K562 (cell line): ENCODE measurements around the gene CDKN2C. TPM values are rescaled to one million over a fixed set of nuclear protein-coding genes. Genes with fewer than 3 reads are reported as not detected.
A peak's percentile ranks its signal among the peaks of the same experiment; 100 is the strongest.

Experiments
- BRD9 ChIP-seq: fragments of 450-650 bp; IDR thresholded peaks from 2 replicates; pipeline ENCODE4 v1.6.1; 2018; ENCODE audit warnings: low read depth; ENCODE audit not compliant: partially characterized antibody
- CHD1 ChIP-seq: fragments of 200-600 bp; sonication (generic); IDR thresholded peaks from one replicate; pipeline ENCODE4 v1.6.1; 2012; ENCODE audit warnings: mild to moderate bottlenecking, moderate library complexity, low read length, inconsistent platforms
- MEF2D ChIP-seq: conservative IDR thresholded peaks from 2 replicates; pipeline ENCODE4 v1.6.1; 2016; ENCODE audit warnings: low read depth, missing genetic modification characterization, missing compliant biosample characterization
- NR4A1 ChIP-seq, 2 experiments: fragments of 250-450 bp in 1 of 2; fragments of 450-650 bp in 1 of 2; sonication (Bioruptor Pico) in 1 of 2; IDR thresholded peaks; 2 replicates each; pipeline versions ENCODE4 v1.4.0 to v1.6.1; 2016 to 2020; ENCODE audit warnings: mild to moderate bottlenecking in 2 of 2, missing compliant biosample characterization in 1 of 2, missing genetic modification characterization in 1 of 2, moderate library complexity in 1 of 2
- PHB2 ChIP-seq: fragments of 450-650 bp; IDR thresholded peaks from 2 replicates; pipeline ENCODE4 v1.6.1; 2017; ENCODE audit warnings: low read depth
- POU5F1 ChIP-seq: fragments of 150-350 bp; IDR thresholded peaks from 2 replicates; pipeline ENCODE4 v1.6.1; 2014; ENCODE audit warnings: borderline replicate concordance, low read length, low read depth, mild to moderate bottlenecking; ENCODE audit not compliant: partially characterized antibody
- RBM15 ChIP-seq: fragments of 200-400 bp; formaldehyde crosslinking; IDR thresholded peaks from 2 replicates; pipeline ENCODE4 v1.6.1; 2018; ENCODE audit warnings: mild to moderate bottlenecking, low read length, moderate library complexity; ENCODE audit not compliant: insufficient read depth
- RHOXF2B ChIP-seq: fragments of 250-450 bp; sonication (Bioruptor Pico); conservative IDR thresholded peaks from 2 replicates; pipeline ENCODE4 v1.5.1; 2021
- SMAD2 ChIP-seq: fragments of 150-350 bp; IDR thresholded peaks from 2 replicates; pipeline ENCODE4 v1.6.1; 2014; ENCODE audit warnings: low read depth, mild to moderate bottlenecking, low read length
- SMARCC2 ChIP-seq: fragments of 450-650 bp; IDR thresholded peaks from 2 replicates; pipeline ENCODE4 v1.6.1; 2017; ENCODE audit warnings: antibody characterized with exemption, moderate library complexity, mild to moderate bottlenecking, low read depth
- SP1 ChIP-seq: sonication (generic); formaldehyde crosslinking; IDR thresholded peaks from 2 replicates; pipeline ENCODE4 v1.8.1; 2022; ENCODE audit warnings: mild to moderate bottlenecking, missing genetic modification reagents
- SRSF7 ChIP-seq: fragments of 200-400 bp; formaldehyde crosslinking; optimal IDR thresholded peaks from 2 replicates; pipeline ENCODE3; 2017; ENCODE audit warnings: mild to moderate bottlenecking, low read depth, low read length
- polyA plus RNA-seq, 8 experiments: library from polyadenylated mRNA; depleted of rRNA in 4 of 8; stranded (reverse) in 5 of 8; unstranded in 3 of 8; fragments of >200 nt; fragmentation: Nextera tagmentation in 2 of 8; fragmentation: Illumina TruSeq in 1 of 8; extraction: Ambion mirVana in 2 of 8; extraction: Trizol in 1 of 8; gene quantifications; 2 replicates each; pipeline versions ENCODE4 v1.2.1 to v1.2.3, GENCODE V29; 2011 to 2014; ENCODE audit warnings: inconsistent platforms in 1 of 8, missing spikeins in 1 of 8
- total RNA-seq, 7 experiments: library from RNA; depleted of rRNA in 6 of 7; stranded (reverse); fragments of >200 nt in 6 of 7; fragmentation: Illumina TruSeq in 2 of 7; extraction: Trizol in 2 of 7; gene quantifications; 2 replicates each; pipeline versions ENCODE4 v1.2.1 to v1.2.3, GENCODE V29; 2011 to 2021; ENCODE audit warnings: low replicate concordance in 1 of 7
- TF ChIP-seq, protein P1 (sequence below): sonication (generic); formaldehyde crosslinking; IDR thresholded peaks from 2 replicates; pipeline ENCODE4 v1.8.0; 2022; ENCODE audit warnings: mild to moderate bottlenecking, missing genetic modification reagents
- TF ChIP-seq, protein P2 (sequence below), 2 experiments: fragments of 450-650 bp; conservative IDR thresholded peaks; 2 replicates each; pipeline ENCODE4 v1.6.1; 2017; ENCODE audit warnings: mild to moderate bottlenecking in 2 of 2, moderate library complexity in 2 of 2
- TF ChIP-seq, protein P3 (sequence below), 2 experiments: IDR thresholded peaks; 2 replicates each; pipeline ENCODE4 v1.6.1; 2011; ENCODE audit warnings: borderline replicate concordance in 1 of 2, control low read depth in 1 of 2, low read depth in 1 of 2, low read length in 1 of 2, mild to moderate bottlenecking in 1 of 2, mixed read lengths in 1 of 2, moderate library complexity in 1 of 2; ENCODE audit not compliant: insufficient read depth in 1 of 2, insufficient read length in 1 of 2, poor library complexity in 1 of 2, severe bottlenecking in 1 of 2; ENCODE audit errors: extremely low read depth in 1 of 2
- TF ChIP-seq, protein P4 (sequence below): fragments of 450-650 bp; IDR thresholded peaks from 2 replicates; pipeline ENCODE4 v1.6.1; 2016; ENCODE audit warnings: borderline replicate concordance
- TF ChIP-seq, protein P5 (sequence below): fragments of 250-450 bp; sonication (Bioruptor Pico); IDR thresholded peaks from 2 replicates; pipeline ENCODE4 v1.4.0; 2020

Gene CDKN2C
- total and polyA plus RNA-seq, 9 of the 15 experiments (the other 6 are each of a cell fraction or from before 2014, with no cell fraction given): 11.9 to 74.3 (median 45.9) TPM

DNA sequence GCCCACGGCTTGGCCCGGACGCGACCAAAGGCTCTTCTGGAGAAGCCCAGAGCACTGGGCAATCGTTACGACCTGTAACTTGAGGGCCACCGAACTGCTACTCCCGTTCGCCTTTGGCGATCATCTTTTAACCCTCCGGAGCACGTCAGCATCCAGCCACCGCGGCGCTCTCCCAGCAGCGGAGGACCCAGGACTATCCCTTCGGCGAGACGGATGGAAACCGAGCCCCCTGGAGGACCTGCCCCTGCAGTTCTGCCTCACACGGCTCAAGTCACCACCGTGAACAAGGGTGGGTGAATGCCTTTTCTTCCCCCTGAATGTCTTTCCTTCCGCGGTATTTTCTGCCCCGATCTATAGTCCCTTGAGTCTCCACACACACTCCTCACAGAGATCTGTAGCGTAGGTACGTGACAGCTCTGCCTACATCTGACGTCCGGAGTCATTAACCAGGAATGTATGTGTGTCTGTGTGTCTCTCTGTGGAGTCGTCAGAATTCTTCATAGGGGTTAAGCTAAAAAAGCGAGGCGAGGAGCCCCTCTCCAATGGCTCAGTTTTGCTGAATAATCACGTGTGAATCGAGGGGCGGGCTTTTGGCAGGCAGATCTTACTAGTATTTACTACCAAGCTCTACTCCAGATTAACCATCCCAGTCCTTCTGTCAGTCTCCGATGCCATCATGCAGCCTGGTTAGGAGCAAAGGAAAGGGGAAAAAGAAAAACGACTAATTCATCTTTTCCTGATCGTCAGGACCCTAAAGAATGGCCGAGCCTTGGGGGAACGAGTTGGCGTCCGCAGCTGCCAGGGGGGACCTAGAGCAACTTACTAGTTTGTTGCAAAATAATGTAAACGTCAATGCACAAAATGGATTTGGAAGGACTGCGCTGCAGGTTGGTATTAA lies at the start of gene CDKN2C (continued):
- TF ChIP-seq, protein P1, sequence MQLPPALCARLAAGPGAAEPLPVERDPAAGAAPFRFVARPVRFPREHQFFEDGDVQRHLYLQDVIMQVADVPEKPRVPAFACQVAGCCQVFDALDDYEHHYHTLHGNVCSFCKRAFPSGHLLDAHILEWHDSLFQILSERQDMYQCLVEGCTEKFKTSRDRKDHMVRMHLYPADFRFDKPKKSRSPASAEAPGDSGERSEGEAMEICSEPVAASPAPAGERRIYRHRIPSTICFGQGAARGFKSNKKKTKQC: no peak
- no peak for TF ChIP-seq RBM15
- no peak for TF ChIP-seq SP1 (CRISPR knock-in tag)
- no peak for TF ChIP-seq PHB2
- peak; percentile 92 for TF ChIP-seq CHD1
- TF ChIP-seq SMAD2: no peak
- TF ChIP-seq SRSF7: no peak
- no peak for TF ChIP-seq MEF2D (tag)
- TF ChIP-seq RHOXF2B (CRISPR knock-in tag): 0 out of 2 replicates have a peak, but pooled peaks have one; percentile 78
- 0 out of 2 replicates have a peak, but pooled peaks have one; percentile 60 for TF ChIP-seq NR4A1 (CRISPR knock-in tag; IDR thresholded peaks at IDR 0.05)
- TF ChIP-seq NR4A1 (tag; IDR thresholded peaks at IDR 0.05): no peak; the same call in 1 of the 2 replicates
- no peak for TF ChIP-seq POU5F1
- TF ChIP-seq, protein P2, sequence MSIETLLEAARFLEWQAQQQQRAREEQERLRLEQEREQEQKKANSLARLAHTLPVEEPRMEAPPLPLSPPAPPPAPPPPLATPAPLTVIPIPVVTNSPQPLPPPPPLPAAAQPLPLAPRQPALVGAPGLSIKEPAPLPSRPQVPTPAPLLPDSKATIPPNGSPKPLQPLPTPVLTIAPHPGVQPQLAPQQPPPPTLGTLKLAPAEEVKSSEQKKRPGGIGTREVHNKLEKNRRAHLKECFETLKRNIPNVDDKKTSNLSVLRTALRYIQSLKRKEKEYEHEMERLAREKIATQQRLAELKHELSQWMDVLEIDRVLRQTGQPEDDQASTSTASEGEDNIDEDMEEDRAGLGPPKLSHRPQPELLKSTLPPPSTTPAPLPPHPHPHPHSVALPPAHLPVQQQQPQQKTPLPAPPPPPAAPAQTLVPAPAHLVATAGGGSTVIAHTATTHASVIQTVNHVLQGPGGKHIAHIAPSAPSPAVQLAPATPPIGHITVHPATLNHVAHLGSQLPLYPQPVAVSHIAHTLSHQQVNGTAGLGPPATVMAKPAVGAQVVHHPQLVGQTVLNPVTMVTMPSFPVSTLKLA (conservative IDR thresholded peaks at IDR 0.05): peak; percentile 44 to 73
- TF ChIP-seq SMARCC2: no peak
- TF ChIP-seq, protein P3, sequence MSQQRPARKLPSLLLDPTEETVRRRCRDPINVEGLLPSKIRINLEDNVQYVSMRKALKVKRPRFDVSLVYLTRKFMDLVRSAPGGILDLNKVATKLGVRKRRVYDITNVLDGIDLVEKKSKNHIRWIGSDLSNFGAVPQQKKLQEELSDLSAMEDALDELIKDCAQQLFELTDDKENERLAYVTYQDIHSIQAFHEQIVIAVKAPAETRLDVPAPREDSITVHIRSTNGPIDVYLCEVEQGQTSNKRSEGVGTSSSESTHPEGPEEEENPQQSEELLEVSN (IDR thresholded peaks at IDR 0.05; ENCODE audit: borderline replicate concordance in 1 of 2, extremely low read depth in 1 of 2, insufficient read depth in 1 of 2, insufficient read length in 1 of 2, low read depth in 1 of 2, low read length in 1 of 2, poor library complexity in 1 of 2, severe bottlenecking in 1 of 2): no peak
- TF ChIP-seq BRD9: peak; percentile 30
- TF ChIP-seq, protein P4, sequence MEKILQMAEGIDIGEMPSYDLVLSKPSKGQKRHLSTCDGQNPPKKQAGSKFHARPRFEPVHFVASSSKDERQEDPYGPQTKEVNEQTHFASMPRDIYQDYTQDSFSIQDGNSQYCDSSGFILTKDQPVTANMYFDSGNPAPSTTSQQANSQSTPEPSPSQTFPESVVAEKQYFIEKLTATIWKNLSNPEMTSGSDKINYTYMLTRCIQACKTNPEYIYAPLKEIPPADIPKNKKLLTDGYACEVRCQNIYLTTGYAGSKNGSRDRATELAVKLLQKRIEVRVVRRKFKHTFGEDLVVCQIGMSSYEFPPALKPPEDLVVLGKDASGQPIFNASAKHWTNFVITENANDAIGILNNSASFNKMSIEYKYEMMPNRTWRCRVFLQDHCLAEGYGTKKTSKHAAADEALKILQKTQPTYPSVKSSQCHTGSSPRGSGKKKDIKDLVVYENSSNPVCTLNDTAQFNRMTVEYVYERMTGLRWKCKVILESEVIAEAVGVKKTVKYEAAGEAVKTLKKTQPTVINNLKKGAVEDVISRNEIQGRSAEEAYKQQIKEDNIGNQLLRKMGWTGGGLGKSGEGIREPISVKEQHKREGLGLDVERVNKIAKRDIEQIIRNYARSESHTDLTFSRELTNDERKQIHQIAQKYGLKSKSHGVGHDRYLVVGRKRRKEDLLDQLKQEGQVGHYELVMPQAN: peak; percentile 70; the same call in 1 of the 2 replicates
- TF ChIP-seq, protein P5, sequence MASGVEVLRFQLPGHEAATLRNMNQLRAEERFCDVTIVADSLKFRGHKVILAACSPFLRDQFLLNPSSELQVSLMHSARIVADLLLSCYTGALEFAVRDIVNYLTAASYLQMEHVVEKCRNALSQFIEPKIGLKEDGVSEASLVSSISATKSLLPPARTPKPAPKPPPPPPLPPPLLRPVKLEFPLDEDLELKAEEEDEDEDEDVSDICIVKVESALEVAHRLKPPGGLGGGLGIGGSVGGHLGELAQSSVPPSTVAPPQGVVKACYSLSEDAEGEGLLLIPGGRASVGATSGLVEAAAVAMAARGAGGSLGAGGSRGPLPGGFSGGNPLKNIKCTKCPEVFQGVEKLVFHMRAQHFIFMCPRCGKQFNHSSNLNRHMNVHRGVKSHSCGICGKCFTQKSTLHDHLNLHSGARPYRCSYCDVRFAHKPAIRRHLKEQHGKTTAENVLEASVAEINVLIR (CRISPR knock-in tag): no peak
